Fibroblast of villous mesenchyme (primary cell): ENCODE data around the gene AFDN. TPM values are rescaled to one million over a fixed set of nuclear protein-coding genes. Genes with fewer than 3 reads are reported as not detected.

Source experiments
- DNase-seq: peaks from one replicate; pipeline ENCODE4 v3.0.0-alpha.2; 2010; ENCODE audit warnings: low read depth
- H3K4me3 ChIP-seq: 2 replicates; pipeline ENCODE4 v1.5.1; 2011; ENCODE audit warnings: low read depth, mild to moderate bottlenecking, low read length
- CTCF ChIP-seq: IDR thresholded peaks from 2 replicates; pipeline ENCODE4 v1.5.1; 2012; ENCODE audit warnings: low read depth, mild to moderate bottlenecking, low read length; ENCODE audit not compliant: insufficient read depth
- total RNA-seq: library from RNA; depleted of rRNA; stranded (reverse); fragments of >200 nt; gene quantifications from 2 replicates; pipeline ENCODE4 v1.2.3, GENCODE V29; 2012

The AFDN gene
- total RNA-seq, 1 donor: 37.1 TPM

GRCh38 chr6:167842457-167842856, 15.7 kb downstream of the AFDN start:
- no peak for TF ChIP-seq CTCF
- DNase-seq: no peak
- H3K4me3 ChIP-seq: no peak overlapping the region

DNA sequence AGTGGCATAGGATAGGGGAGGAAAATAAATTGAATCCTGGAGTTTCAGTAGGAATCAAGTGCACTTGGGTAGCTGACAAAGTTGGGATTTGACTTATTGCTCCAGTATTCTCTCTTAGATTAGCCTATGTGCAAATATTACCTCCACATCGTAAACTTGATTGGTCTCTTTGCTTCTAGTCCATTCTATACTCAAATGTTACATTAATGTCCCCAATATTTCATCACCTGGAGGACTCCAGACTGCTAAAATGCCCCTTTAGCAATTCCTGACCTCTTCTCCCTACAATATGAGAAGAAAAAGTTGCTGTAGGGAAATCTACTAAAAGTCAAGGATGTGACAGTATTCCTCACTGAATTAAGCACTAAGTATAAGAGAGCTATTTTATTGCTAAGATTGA, 16.3 kb downstream of the AFDN start:
- DNase-seq: no peak
- H3K4me3 ChIP-seq: no peak overlapping the region
- TF ChIP-seq CTCF: no peak

- no peak overlapping the region for H3K4me3 ChIP-seq
- no peak for TF ChIP-seq CTCF
- DNase-seq: no peak
Measured at GRCh38 chr6:167845856-167846255, 19.1 kb downstream of the AFDN start.

DNA sequence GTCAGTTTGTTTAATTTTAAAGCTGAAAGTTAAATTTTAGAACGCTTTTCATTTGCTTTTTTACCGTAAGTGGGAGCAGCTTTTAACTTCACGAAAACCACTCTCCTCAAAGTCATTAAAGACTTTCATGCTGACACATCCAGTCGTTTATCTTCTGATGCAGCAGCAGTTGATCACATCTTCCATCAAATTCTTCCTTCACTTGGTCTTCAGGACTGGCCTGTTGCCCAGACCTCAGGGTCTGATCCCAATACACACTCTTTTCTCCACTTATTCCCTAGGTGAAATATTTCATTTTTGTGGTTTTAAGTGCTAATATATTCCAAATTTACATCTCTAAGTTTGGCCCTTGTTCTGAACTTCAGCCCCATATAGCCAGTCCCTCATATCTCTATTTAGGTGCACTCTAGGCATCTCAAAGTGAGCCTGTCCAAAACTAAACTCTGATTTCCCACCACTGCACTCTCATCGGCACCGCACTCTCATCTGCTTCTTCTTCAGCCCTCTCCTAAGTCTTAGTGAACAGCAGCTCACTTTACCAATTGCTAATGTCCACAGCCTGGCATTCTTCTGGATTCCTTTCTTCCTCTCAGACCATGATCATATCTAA, 20.4 kb downstream of the AFDN start:
- H3K4me3 ChIP-seq: no peak overlapping the region
- no peak for DNase-seq
- no peak for TF ChIP-seq CTCF

DNA sequence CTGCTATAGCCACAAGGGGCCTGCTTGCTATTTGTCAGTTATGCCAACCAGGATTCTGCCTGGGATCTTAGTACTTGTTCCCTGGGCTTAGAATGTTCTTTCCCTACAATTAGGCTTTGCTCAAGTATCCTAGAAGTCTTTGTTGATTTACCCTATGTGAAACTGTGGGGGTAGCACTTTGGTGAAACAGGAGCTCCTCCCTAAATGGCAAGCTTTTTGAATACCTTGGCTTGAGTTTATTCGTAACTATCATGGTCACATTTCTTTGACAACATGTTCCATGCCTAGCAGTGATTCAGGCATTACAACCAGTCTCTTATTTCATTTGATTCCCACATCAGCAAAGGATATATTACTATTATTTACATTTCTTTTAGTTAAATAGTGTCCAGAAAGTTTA, 21.2 kb downstream of the AFDN start:
- no peak overlapping the region for H3K4me3 ChIP-seq
- no peak for DNase-seq
- no peak for TF ChIP-seq CTCF

- no peak for TF ChIP-seq CTCF
- H3K4me3 ChIP-seq: no peak overlapping the region
- DNase-seq: no peak
Measured at GRCh38 chr6:167848783-167849182, 22.1 kb downstream of the AFDN start.

GRCh38 chr6:167849846-167850459, 23.2 kb downstream of the AFDN start:
- no peak for DNase-seq
- TF ChIP-seq CTCF: no peak
- no peak overlapping the region for H3K4me3 ChIP-seq
